ENCODE data around the gene FBXL15.

FBXL15 gene

GRCh38 chr10:102450124-102450373 lies 29.4 kb downstream of the FBXL15 start:
- no peak for TF ChIP-seq SIN3A (IDR thresholded peaks at IDR 0.05; ENCODE audit: borderline replicate concordance, insufficient read depth, low read length)
- no peak for TF ChIP-seq POLR2AphosphoS5 (IDR thresholded peaks at IDR 0.05; ENCODE audit: low read depth, low read length)
- no peak for TF ChIP-seq FOXP2 (optimal IDR thresholded peaks at IDR 0.05; ENCODE audit: borderline replicate concordance, extremely low read depth, extremely low read length, insufficient read depth)
- TF ChIP-seq TAF1 (IDR thresholded peaks at IDR 0.05; ENCODE audit: borderline replicate concordance, insufficient read depth, low read length), result no peak
- TF ChIP-seq REST (IDR thresholded peaks at IDR 0.05; ENCODE audit: insufficient read depth in 1 of 2, low read depth in 2 of 2, low read length in 2 of 2), result no peak

GRCh38 chr10:102450374-102451104 lies 29.9 kb downstream of the FBXL15 start:
- TF ChIP-seq TAF1 (IDR thresholded peaks at IDR 0.05; ENCODE audit: borderline replicate concordance, insufficient read depth, low read length) (peak; percentile 66; the same call in 1 of the 2 replicates), POLR2AphosphoS5 (IDR thresholded peaks at IDR 0.05; ENCODE audit: low read depth, low read length) (no peak), FOXP2 (optimal IDR thresholded peaks at IDR 0.05; ENCODE audit: borderline replicate concordance, extremely low read depth, extremely low read length, insufficient read depth) (peak; percentile 84), SIN3A (IDR thresholded peaks at IDR 0.05; ENCODE audit: borderline replicate concordance, insufficient read depth, low read length) (no peak), REST (IDR thresholded peaks at IDR 0.05; ENCODE audit: insufficient read depth in 1 of 2, low read depth in 2 of 2, low read length in 2 of 2) (no peak)

GRCh38 chr10:102451105-102451969 lies 30.7 kb downstream of the FBXL15 start, which contains the start of gene C10orf95:
Gene C10orf95, minus strand, starts transcription at chr10:102451543. Its CDS starts 450 bp downstream, at chr10:102451093.
- TF ChIP-seq POLR2AphosphoS5 (IDR thresholded peaks at IDR 0.05; ENCODE audit: low read depth, low read length) (no peak), FOXP2 (optimal IDR thresholded peaks at IDR 0.05; ENCODE audit: borderline replicate concordance, extremely low read depth, extremely low read length, insufficient read depth) (no peak), TAF1 (IDR thresholded peaks at IDR 0.05; ENCODE audit: borderline replicate concordance, insufficient read depth, low read length) (no peak), REST (IDR thresholded peaks at IDR 0.05; ENCODE audit: insufficient read depth in 1 of 2, low read depth in 2 of 2, low read length in 2 of 2) (no peak), SIN3A (IDR thresholded peaks at IDR 0.05; ENCODE audit: borderline replicate concordance, insufficient read depth, low read length) (no peak)

GRCh38 chr10:102452672-102453340 lies 32.2 kb downstream of the FBXL15 start:
- TF ChIP-seq REST (IDR thresholded peaks at IDR 0.05; ENCODE audit: insufficient read depth in 1 of 2, low read depth in 2 of 2, low read length in 2 of 2), result no peak
- no peak for TF ChIP-seq SIN3A (IDR thresholded peaks at IDR 0.05; ENCODE audit: borderline replicate concordance, insufficient read depth, low read length)
- TF ChIP-seq FOXP2 (optimal IDR thresholded peaks at IDR 0.05; ENCODE audit: borderline replicate concordance, extremely low read depth, extremely low read length, insufficient read depth), result no peak
- TF ChIP-seq TAF1 (IDR thresholded peaks at IDR 0.05; ENCODE audit: borderline replicate concordance, insufficient read depth, low read length), result no peak
- TF ChIP-seq POLR2AphosphoS5 (IDR thresholded peaks at IDR 0.05; ENCODE audit: low read depth, low read length), result no peak

Measured in PFSK-1 (cell line).